Chondrocyte (in vitro differentiated cells): ENCODE results near the gene TLR1. TPM values are rescaled to one million over a fixed set of nuclear protein-coding genes. Genes with fewer than 3 reads are reported as not detected.

Experiments
- DNase-seq: peaks from one replicate; pipeline ENCODE4 v3.0.0; 2021; ENCODE audit warnings: mixed read lengths, low spot score
- H3K27ac Mint-ChIP-seq: one replicate; pipeline ENCODE4 v1.8.0; 2021; ENCODE audit warnings: mild to moderate bottlenecking, moderate library complexity, mixed read lengths; ENCODE audit not compliant: unreplicated experiment
- H3K27me3 Mint-ChIP-seq: 2 replicates; pipeline ENCODE4 v1.8.0; 2021; ENCODE audit warnings: low read depth, mixed read lengths
- H3K36me3 Mint-ChIP-seq: 2 replicates; pipeline ENCODE4 v1.8.0; 2021; ENCODE audit warnings: low read depth, mixed read lengths
- H3K4me1 Mint-ChIP-seq: 2 replicates; pipeline ENCODE4 v1.8.0; 2021; ENCODE audit warnings: low read depth, mild to moderate bottlenecking, mixed read lengths
- H3K4me3 Mint-ChIP-seq: one replicate; pipeline ENCODE4 v1.8.0; 2021; ENCODE audit warnings: mild to moderate bottlenecking, moderate library complexity, mixed read lengths; ENCODE audit not compliant: unreplicated experiment
- H3K9me3 Mint-ChIP-seq: 2 replicates; pipeline ENCODE4 v1.8.0; 2021; ENCODE audit warnings: low read depth, mixed read lengths
- CTCF ChIP-seq: fragments of 200-600 bp; sonication (generic); IDR thresholded peaks from 2 replicates; pipeline ENCODE4 v1.5.0; 2021; ENCODE audit warnings: antibody characterized with exemption, mild to moderate bottlenecking, moderate library complexity
- total RNA-seq: library from RNA; stranded (reverse); gene quantifications from 3 replicates; pipeline ENCODE4 v1.2.1, GENCODE V29; 2021

TLR1 gene
- total RNA-seq, 1 donor from 2014 or later: 0.15 TPM

- peaks cover 7% of the 10 kb centered on the region for H3K9me3 Mint-ChIP-seq
- no peaks in the 10 kb centered on the region for H3K27me3 Mint-ChIP-seq
- H3K36me3 Mint-ChIP-seq: peaks cover 2% of the 10 kb centered on the region
- H3K4me3 Mint-ChIP-seq: no peak overlapping the region
- peaks cover 20% of the 10 kb centered on the region for H3K4me1 Mint-ChIP-seq
- no peak for DNase-seq
- no peak overlapping the region for H3K27ac Mint-ChIP-seq
- TF ChIP-seq CTCF: no peak
Observed at GRCh38 chr4:38823766-38824165, 19.2 kb upstream of the TLR1 start.

GRCh38 chr4:38822748-38823303, 18.2 kb upstream of the TLR1 start:
- TF ChIP-seq CTCF: no peak
- DNase-seq: no peak
- Mint-ChIP-seq H3K36me3 (peaks cover 2% of the 10 kb centered on the region), H3K27ac (no peak overlapping the region), H3K4me3 (no peak overlapping the region), H3K9me3 (peaks cover 7% of the 10 kb centered on the region), H3K27me3 (no peaks in the 10 kb centered on the region), H3K4me1 (peaks cover 20% of the 10 kb centered on the region)

- Mint-ChIP-seq H3K36me3 (peaks cover 2% of the 10 kb centered on the region), H3K4me3 (no peak overlapping the region), H3K9me3 (peaks cover 7% of the 10 kb centered on the region), H3K27ac (no peak overlapping the region), H3K27me3 (no peaks in the 10 kb centered on the region), H3K4me1 (peaks cover 20% of the 10 kb centered on the region)
- TF ChIP-seq CTCF: no peak
- no peak for DNase-seq
Observed at GRCh38 chr4:38821739-38822138, 17.1 kb upstream of the TLR1 start.

GRCh38 chr4:38820329-38821061, 15.9 kb upstream of the TLR1 start:
- no peak overlapping the region for H3K4me3 Mint-ChIP-seq
- no peak for DNase-seq
- H3K27ac Mint-ChIP-seq: peak overlapping the region; percentile 49
- H3K9me3 Mint-ChIP-seq: peaks cover 12% of the 10 kb centered on the region
- peaks cover 24% of the 10 kb centered on the region for H3K4me1 Mint-ChIP-seq
- H3K36me3 Mint-ChIP-seq: peaks cover 2% of the 10 kb centered on the region
- no peak for TF ChIP-seq CTCF
- H3K27me3 Mint-ChIP-seq: no peaks in the 10 kb centered on the region

- peaks cover 24% of the 10 kb centered on the region for H3K4me1 Mint-ChIP-seq
- DNase-seq: no peak
- H3K9me3 Mint-ChIP-seq: peaks cover 12% of the 10 kb centered on the region
- H3K4me3 Mint-ChIP-seq: no peak overlapping the region
- H3K36me3 Mint-ChIP-seq: peaks cover 2% of the 10 kb centered on the region
- TF ChIP-seq CTCF: no peak
- no peaks in the 10 kb centered on the region for H3K27me3 Mint-ChIP-seq
- peak overlapping the region; percentile 39 for H3K27ac Mint-ChIP-seq
Observed at GRCh38 chr4:38819569-38819968, 15.0 kb upstream of the TLR1 start.
